Activated CD4-positive, alpha-beta memory T cell treated with anti-CD3 and anti-CD28 coated beads, Interleukin-2, amount 10 ng/mL, durations not matched to agents 7 days and 5 days (primary cell): ENCODE results near the gene LIPJ. TPM values are rescaled to one million over a fixed set of nuclear protein-coding genes. Genes with fewer than 3 reads are reported as not detected.

Experiments
- CTCF ChIA-PET: fragments of 350-600 bp; sonication (Branson Sonifier 250); formaldehyde crosslinking; loops from one replicate; lab custom pipeline; 2021; ENCODE audit warnings: antibody characterized with exemption, inconsistent platforms; lab: Charles Lee
- POLR2A ChIA-PET: fragments of 350-600 bp; sonication (Branson Sonifier 250); formaldehyde crosslinking; loops from one replicate; lab custom pipeline; 2021; ENCODE audit warnings: antibody characterized with exemption; lab: Charles Lee
- DNase-seq: peaks from one replicate; pipeline ENCODE4 v3.0.0-alpha.2; 2020
- H3K27ac Mint-ChIP-seq: one replicate; pipeline ENCODE4 v1.8.0; 2021; ENCODE audit warnings: mild to moderate bottlenecking, mixed read lengths
- H3K27me3 Mint-ChIP-seq: one replicate; pipeline ENCODE4 v1.8.0; 2021; ENCODE audit warnings: mixed read lengths
- H3K36me3 Mint-ChIP-seq: one replicate; pipeline ENCODE4 v1.8.0; 2021; ENCODE audit warnings: low read depth, mixed read lengths
- H3K4me1 Mint-ChIP-seq: one replicate; pipeline ENCODE4 v1.8.0; 2021; ENCODE audit warnings: mixed read lengths
- H3K4me3 Mint-ChIP-seq: one replicate; pipeline ENCODE4 v1.8.0; 2021; ENCODE audit warnings: mild to moderate bottlenecking, mixed read lengths
- H3K9me3 Mint-ChIP-seq: one replicate; pipeline ENCODE4 v1.8.0; 2021; ENCODE audit warnings: mixed read lengths
- total RNA-seq, 2 experiments: library from RNA; stranded (reverse); gene quantifications; one replicate each; pipeline ENCODE4 v1.2.3, GENCODE V29; 2021

The LIPJ gene
- total RNA-seq, 2 experiments from 2014 or later: not detected

DNA sequence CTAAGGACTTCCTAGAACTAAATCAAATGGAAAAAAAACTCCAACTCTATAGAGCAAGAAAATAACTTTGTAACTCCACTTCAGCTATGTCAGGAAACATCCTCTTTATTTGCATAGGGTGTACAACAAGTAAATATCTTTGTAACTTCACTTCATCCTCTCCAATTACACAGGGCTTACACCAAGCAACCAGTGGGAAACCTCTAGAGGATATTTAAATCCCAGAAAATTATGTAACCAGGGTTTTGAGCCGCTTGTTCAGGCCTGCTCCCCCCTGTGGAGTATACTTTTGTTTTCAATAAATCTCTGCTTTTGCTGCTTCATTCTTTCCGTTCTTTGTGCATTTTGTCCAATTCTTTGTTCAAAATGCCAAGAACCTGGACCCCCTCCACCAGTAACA lies 22.2 kb downstream of the LIPJ start:
- no peak overlapping the region for H3K27ac Mint-ChIP-seq
- no peak for DNase-seq
- CTCF ChIA-PET: no interaction called here
- H3K27me3 Mint-ChIP-seq: peaks cover 10% of the 10 kb centered on the region
- POLR2A ChIA-PET: no interaction called here
- no peak overlapping the region for H3K4me3 Mint-ChIP-seq
- no peaks in the 10 kb centered on the region for H3K36me3 Mint-ChIP-seq
- no peaks in the 10 kb centered on the region for H3K4me1 Mint-ChIP-seq
- H3K9me3 Mint-ChIP-seq: no peaks in the 10 kb centered on the region

DNA sequence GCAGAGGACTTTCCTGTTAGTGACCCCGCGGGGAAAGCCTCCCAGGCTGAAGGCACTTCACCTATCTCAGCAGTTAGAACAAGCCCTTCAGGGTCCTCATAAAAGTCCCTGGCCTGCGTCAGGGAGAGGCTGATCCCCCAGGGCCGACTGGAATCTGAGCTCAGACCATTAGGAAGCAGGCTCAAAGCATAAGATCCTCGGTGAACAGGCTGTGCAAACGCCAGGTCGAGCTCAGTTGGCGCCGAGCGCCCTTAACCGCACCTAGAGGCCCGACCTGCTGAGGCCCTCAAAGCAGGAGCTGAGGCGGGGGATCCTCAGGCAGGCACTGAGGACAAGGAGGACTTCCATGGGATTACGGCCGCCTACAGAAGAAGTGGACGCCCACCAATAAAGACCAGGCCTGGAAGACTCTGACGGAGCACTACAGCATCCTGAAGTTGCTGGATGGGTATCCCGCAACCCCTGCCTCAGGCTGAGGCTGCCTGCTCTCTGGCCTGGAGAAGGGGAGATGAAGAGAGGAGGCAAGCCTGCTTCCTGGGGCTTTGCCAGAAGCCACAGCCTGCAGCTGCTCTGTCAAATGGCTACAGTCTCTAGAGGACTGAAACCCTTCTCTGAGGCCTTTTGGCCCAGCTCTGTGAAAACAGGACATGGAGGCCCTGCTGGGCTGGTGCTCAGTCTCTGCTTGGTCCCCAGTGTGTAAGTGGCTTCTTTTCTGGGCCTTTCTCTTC lies 29.9 kb downstream of the LIPJ start:
- POLR2A ChIA-PET: no interaction called here
- no peak overlapping the region for H3K4me3 Mint-ChIP-seq
- no peaks in the 10 kb centered on the region for H3K4me1 Mint-ChIP-seq
- DNase-seq: no peak
- no peaks in the 10 kb centered on the region for H3K36me3 Mint-ChIP-seq
- H3K27me3 Mint-ChIP-seq: peaks cover 4% of the 10 kb centered on the region
- H3K27ac Mint-ChIP-seq: no peak overlapping the region
- CTCF ChIA-PET: interaction anchor here (1.0 kb wide), 1 partner anchor 33 kb away, joined by 4 read pairs; the partner anchor contains the start of gene RNLS
- no peaks in the 10 kb centered on the region for H3K9me3 Mint-ChIP-seq

DNA sequence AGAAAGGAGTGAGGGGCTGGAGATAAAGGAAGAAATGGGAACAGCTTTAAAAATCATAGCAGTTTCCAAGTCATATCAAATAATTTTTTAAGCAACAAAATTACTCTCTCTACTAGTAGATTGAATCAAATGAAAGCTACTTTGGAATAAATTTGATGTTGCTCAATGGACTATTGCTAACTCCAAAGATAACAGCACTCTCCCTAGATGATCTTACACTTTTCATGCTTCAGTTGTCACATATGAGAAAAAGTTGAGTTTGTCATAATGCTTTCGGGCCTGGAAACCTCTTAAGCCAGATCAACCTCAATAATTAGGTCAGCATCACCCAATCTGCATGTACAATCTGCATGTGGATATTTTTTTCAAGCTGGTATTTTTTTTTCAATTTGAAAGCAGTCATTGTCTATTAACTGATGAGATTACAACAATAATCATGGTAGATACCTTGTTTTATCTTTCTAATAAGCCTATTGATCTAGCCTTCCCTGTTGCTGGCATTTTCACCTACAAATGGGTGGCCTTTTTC lies 31.3 kb downstream of the LIPJ start:
- H3K27me3 Mint-ChIP-seq: peaks cover 7% of the 10 kb centered on the region

DNA sequence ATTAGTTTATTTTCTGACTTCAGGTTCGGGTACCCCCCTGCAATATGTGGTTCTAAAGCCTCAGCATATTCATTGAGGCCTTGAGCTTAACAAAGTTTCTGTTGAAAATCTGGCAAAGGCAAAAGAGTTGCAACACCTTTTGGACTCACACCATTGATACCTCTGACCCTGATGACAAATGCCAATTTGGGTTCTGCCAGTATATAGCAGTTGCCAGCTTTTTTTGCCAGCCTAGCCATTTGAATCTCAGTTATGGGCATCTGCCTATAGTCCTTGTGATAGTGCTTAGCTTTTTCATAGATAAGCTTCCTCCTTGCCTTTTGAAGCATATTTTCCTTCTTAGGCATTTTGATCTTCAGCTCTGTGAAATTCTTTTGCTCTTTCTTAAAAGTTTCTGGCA lies 31.9 kb downstream of the LIPJ start:
- ChIA-PET CTCF (no interaction called here), POLR2A (interaction anchor here (0.7 kb wide), 1 partner anchor 824 kb away, joined by 3 read pairs; no protein-coding TSS in a partner anchor)
- no peak for DNase-seq
- Mint-ChIP-seq H3K4me3 (no peak overlapping the region), H3K9me3 (no peaks in the 10 kb centered on the region), H3K4me1 (no peaks in the 10 kb centered on the region), H3K36me3 (no peaks in the 10 kb centered on the region), H3K27me3 (peaks cover 7% of the 10 kb centered on the region), H3K27ac (no peak overlapping the region)

More for the DNA sequence above, 31.3 kb downstream of the LIPJ start:
- Mint-ChIP-seq H3K36me3 (no peaks in the 10 kb centered on the region), H3K9me3 (no peaks in the 10 kb centered on the region), H3K4me3 (no peak overlapping the region), H3K4me1 (no peaks in the 10 kb centered on the region), H3K27ac (no peak overlapping the region)
- DNase-seq: no peak
- ChIA-PET CTCF (interaction anchor here (0.6 to 1.0 kb wide), 2 partner anchors 17 to 35 kb away, joined by 3 to 4 read pairs; partner anchors contain the start of gene RNLS), POLR2A (interaction anchor here (0.7 kb wide), 1 partner anchor 823 kb away, joined by 3 read pairs; no protein-coding TSS in a partner anchor)

DNA sequence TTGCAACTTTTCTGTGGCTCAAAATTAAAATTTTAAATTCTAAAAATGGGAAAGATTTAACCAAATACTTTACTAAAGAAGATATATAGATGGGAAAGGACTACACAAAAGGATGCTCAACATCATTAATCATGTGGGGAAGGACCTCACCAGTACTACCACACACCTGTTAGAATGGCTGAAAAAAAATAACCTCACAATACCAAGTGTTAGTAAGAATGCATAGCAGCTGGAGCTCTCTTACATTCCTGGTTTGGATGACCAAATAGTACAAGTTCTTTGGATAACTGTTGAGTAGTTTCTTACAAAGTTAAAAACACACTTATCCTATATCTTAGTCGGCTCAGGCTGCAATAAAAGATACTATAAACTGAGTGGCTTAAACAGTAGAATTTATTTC lies 33.9 kb downstream of the LIPJ start:
- no peak overlapping the region for H3K27ac Mint-ChIP-seq
- no peak for DNase-seq
- no peak overlapping the region for H3K4me3 Mint-ChIP-seq
- no peaks in the 10 kb centered on the region for H3K4me1 Mint-ChIP-seq
- no peaks in the 10 kb centered on the region for H3K36me3 Mint-ChIP-seq
- no peaks in the 10 kb centered on the region for H3K9me3 Mint-ChIP-seq
- POLR2A ChIA-PET: interaction anchor here (1.1 kb wide), 1 partner anchor 16 kb away, joined by 3 read pairs; no protein-coding TSS in a partner anchor
- peaks cover 11% of the 10 kb centered on the region for H3K27me3 Mint-ChIP-seq
- CTCF ChIA-PET: interaction anchor here (1.0 kb wide), 1 partner anchor 38 kb away, joined by 3 read pairs; the partner anchor contains the start of gene RNLS

DNA sequence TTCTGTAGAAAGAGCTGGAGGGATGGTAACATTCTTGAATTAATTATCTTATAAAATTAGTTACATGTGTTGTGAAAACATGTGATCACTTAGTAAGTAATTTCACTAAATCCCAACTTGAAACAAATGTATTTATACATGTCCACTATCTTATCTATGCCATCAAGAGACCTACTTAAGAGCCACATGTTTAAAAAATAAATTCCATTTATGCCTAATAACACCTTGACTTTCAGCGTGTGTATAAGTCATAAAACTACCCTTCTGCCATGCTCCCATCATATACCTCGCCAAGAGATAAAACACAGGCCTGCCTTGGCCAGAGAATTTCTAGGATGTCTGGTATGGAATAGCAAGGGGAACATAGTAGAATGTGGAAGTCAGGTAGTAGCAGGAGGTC lies 37.3 kb downstream of the LIPJ start:
- DNase-seq: no peak
- H3K27ac Mint-ChIP-seq: no peak overlapping the region
- H3K4me3 Mint-ChIP-seq: no peak overlapping the region
- ChIA-PET CTCF (interaction anchor here (1.4 kb wide), 1 partner anchor 41 kb away, joined by 6 read pairs; the partner anchor contains the start of gene RNLS), POLR2A (no interaction called here)
- H3K4me1 Mint-ChIP-seq: no peaks in the 10 kb centered on the region
- H3K27me3 Mint-ChIP-seq: peaks cover 16% of the 10 kb centered on the region
- H3K36me3 Mint-ChIP-seq: no peaks in the 10 kb centered on the region
- no peaks in the 10 kb centered on the region for H3K9me3 Mint-ChIP-seq

DNA sequence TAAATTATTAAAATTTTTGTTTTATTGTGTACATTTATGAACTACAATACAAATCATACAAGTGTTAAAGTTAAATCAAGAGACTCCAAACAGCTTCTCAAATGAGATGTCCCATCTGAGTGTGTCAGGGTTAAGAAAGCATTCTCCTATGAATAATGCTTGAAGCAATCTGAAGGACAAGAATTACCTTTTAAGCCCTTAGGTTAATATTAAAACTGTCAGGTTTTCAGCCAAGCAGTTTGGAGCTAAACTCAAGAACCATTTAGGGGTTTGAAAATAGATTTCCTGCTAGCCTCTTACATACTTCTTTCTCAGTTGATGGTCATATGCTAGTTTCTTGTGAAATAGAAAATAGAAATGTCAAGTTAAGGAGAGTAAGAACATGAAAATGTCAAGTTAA lies 38.3 kb downstream of the LIPJ start:
- Mint-ChIP-seq H3K4me3 (no peak overlapping the region), H3K4me1 (no peaks in the 10 kb centered on the region), H3K36me3 (no peaks in the 10 kb centered on the region), H3K9me3 (no peaks in the 10 kb centered on the region), H3K27ac (no peak overlapping the region), H3K27me3 (peaks cover 16% of the 10 kb centered on the region)
- DNase-seq: no peak
- CTCF ChIA-PET: no interaction called here
- POLR2A ChIA-PET: no interaction called here

DNA sequence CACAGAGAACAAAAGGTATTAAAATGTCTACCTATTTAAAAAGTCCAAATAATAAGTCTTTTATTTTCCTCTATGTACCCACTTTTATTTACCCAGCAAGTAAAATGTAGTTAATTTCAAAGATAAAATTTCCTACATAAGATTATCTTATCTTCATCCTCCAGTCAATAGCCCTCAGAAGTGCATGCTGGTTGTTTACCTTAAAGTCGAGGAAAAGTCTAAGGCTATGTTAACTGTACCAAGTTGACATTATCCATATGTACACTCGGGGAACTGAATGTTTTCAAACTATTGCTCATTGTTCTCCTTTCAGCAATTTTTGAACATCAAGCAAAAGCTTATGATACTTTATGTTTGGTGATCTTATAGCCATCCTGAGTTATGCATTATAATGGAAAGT lies 53.6 kb downstream of the LIPJ start:
- DNase-seq: no peak
- H3K9me3 Mint-ChIP-seq: no peaks in the 10 kb centered on the region
- ChIA-PET POLR2A (no interaction called here), CTCF (no interaction called here)
- H3K4me1 Mint-ChIP-seq: no peaks in the 10 kb centered on the region
- H3K4me3 Mint-ChIP-seq: no peak overlapping the region
- no peak overlapping the region for H3K27ac Mint-ChIP-seq
- no peaks in the 10 kb centered on the region for H3K36me3 Mint-ChIP-seq
- H3K27me3 Mint-ChIP-seq: peaks cover 27% of the 10 kb centered on the region

DNA sequence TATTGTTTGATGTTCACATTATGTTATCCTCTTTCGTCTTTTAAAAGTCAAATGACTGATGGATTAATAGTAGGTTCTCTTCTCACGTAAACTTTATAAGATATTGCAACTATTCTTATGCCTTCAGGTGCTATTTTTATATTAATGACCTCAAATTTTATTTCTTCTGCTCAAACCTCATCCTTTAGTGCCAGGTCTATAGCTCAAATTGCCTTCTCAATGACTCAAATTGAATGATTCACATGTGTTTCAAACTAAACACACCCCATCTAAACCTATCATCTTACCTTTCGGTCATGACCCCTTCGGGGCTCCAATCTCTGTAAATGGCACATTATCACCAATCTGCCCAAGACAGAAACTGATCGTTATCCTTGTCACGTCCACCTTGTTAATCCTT lies 55.6 kb downstream of the LIPJ start:
- H3K4me1 Mint-ChIP-seq: no peaks in the 10 kb centered on the region
- no peak for DNase-seq
- ChIA-PET CTCF (no interaction called here), POLR2A (no interaction called here)
- H3K36me3 Mint-ChIP-seq: no peaks in the 10 kb centered on the region
- no peaks in the 10 kb centered on the region for H3K9me3 Mint-ChIP-seq
- H3K27ac Mint-ChIP-seq: no peak overlapping the region
- H3K27me3 Mint-ChIP-seq: peaks cover 26% of the 10 kb centered on the region
- no peak overlapping the region for H3K4me3 Mint-ChIP-seq

DNA sequence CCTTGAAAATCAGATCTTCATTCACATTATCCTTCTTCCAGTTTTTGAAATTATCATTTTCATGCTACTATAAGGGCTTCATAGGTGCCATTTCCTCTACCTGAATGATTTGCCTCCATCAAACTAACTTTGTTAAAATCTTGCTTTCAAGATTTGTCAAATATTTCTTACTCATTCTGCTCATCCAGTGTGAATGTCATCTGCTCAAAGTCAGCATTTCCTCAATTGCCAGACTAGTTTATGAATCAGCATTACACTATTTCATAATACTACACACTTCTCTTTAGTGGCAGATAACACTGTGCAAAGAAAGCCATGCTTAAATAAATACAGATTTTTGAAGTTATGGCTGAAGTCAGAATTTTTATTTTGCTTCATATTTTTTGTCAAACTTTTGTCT lies 56.4 kb downstream of the LIPJ start:
- H3K4me3 Mint-ChIP-seq: no peak overlapping the region
- H3K4me1 Mint-ChIP-seq: no peaks in the 10 kb centered on the region
- DNase-seq: no peak
- CTCF ChIA-PET: no interaction called here
- POLR2A ChIA-PET: no interaction called here
- no peaks in the 10 kb centered on the region for H3K36me3 Mint-ChIP-seq
- H3K27ac Mint-ChIP-seq: no peak overlapping the region
- H3K27me3 Mint-ChIP-seq: peaks cover 21% of the 10 kb centered on the region
- H3K9me3 Mint-ChIP-seq: no peaks in the 10 kb centered on the region

DNA sequence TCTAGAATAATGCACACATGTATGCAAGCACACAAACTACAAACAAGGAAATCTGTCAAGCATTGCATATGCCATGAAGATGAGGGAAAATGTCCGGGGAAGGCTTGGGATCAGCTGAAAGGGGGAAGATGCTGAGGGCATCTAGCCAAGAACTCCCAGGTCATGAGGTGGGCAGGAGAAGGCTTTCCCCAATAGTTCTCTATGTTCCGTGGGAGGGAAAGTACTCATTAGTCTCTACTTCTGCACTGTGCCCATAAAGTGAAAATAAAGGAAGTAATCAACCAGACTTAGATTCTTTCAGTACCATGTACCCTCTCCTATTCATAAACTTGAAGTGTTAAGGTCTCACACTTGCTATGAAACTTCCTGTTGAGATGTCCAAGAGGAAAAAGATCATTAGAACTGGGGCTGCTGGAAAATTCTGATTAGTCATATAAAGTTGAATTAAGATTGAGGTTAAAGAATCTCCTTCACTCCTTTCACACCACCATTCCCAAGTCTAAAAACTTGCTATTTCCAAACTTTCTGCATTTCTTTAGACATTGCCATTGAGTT lies 60.6 kb downstream of the LIPJ start:
- H3K4me1 Mint-ChIP-seq: no peaks in the 10 kb centered on the region
- H3K36me3 Mint-ChIP-seq: no peaks in the 10 kb centered on the region
- no peaks in the 10 kb centered on the region for H3K9me3 Mint-ChIP-seq
- no peak overlapping the region for H3K4me3 Mint-ChIP-seq
- DNase-seq: no peak
- ChIA-PET CTCF (no interaction called here), POLR2A (no interaction called here)
- H3K27me3 Mint-ChIP-seq: peaks cover 15% of the 10 kb centered on the region
- no peak overlapping the region for H3K27ac Mint-ChIP-seq

DNA sequence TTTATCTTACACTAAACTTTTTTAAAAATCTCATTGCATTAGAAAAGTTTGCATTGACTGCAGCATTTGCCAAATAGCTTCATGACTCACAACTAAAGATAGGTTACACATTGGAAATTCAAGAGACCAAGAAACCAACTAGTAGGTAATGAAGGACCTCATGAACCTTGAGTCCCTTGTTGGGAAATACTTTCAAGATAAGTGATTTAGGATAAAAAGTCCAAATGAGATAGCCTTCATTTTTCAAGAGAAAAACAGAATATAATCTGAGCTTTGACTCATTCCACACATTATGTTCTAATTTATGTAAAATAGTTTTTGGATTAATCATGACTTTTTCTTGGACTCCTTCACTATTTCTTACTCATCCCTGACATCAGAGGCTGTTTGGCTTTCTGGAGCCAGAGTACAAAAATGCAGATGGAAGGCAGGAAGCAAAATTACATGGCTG lies 64.6 kb downstream of the LIPJ start:
- ChIA-PET POLR2A (no interaction called here), CTCF (no interaction called here)
- Mint-ChIP-seq H3K27ac (no peak overlapping the region), H3K27me3 (peaks cover 17% of the 10 kb centered on the region), H3K9me3 (no peaks in the 10 kb centered on the region), H3K4me3 (no peak overlapping the region), H3K36me3 (no peaks in the 10 kb centered on the region), H3K4me1 (no peaks in the 10 kb centered on the region)
- DNase-seq: no peak

DNA sequence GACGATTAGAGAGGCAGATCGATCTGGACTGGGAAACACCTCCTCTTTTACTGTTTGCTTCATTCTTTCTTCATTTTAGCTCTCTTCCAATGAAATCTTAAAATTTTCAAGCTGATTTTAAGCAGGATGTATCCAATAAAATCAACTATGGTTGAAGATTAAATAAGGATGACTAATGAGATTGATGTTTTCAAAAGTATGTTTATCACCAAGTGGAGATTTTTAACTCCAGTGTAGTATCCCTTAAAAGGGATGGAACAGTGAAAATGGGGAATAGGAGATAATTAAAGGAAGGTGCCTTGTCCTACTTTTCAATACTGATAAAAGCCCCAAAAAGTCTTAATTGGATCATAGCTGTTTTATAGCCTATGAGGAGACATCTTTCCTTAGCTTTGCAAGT lies 66.1 kb downstream of the LIPJ start:
- peaks cover 10% of the 10 kb centered on the region for H3K27me3 Mint-ChIP-seq
- no peak overlapping the region for H3K27ac Mint-ChIP-seq
- no peak for DNase-seq
- no peaks in the 10 kb centered on the region for H3K36me3 Mint-ChIP-seq
- CTCF ChIA-PET: no interaction called here
- H3K4me1 Mint-ChIP-seq: no peaks in the 10 kb centered on the region
- no peak overlapping the region for H3K4me3 Mint-ChIP-seq
- POLR2A ChIA-PET: no interaction called here
- no peaks in the 10 kb centered on the region for H3K9me3 Mint-ChIP-seq
